SK-N-SH treated with all-trans-retinoic acid at 6 μM for 48 hours (cell line): ENCODE results near the gene RAPGEF4.

ENCODE experiments used
- ISL1 ChIP-seq: fragments of 250-450 bp; sonication (Bioruptor Pico); IDR thresholded peaks from 2 replicates; pipeline ENCODE4 v2.1.2; 2022; ENCODE audit warnings: mild to moderate bottlenecking, moderate library complexity
- TCF4 ChIP-seq: fragments of 250-450 bp; sonication (Bioruptor Pico); IDR thresholded peaks from 2 replicates; pipeline ENCODE4 v1.8.0; 2021; ENCODE audit warnings: mild to moderate bottlenecking, moderate library complexity, borderline replicate concordance
- ZFP3 ChIP-seq: fragments of 250-450 bp; sonication (Bioruptor Pico); IDR thresholded peaks from 2 replicates; pipeline ENCODE4 v1.5.0; 2020; ENCODE audit warnings: mild to moderate bottlenecking, moderate library complexity
- TF ChIP-seq, protein P1 (sequence below): fragments of 250-450 bp; sonication (Bioruptor Pico); IDR thresholded peaks from 2 replicates; pipeline ENCODE4 v1.8.0; 2021; ENCODE audit warnings: low read depth, mild to moderate bottlenecking, moderate library complexity, borderline replicate concordance
- TF ChIP-seq, protein P2 (sequence below): fragments of 250-450 bp; sonication (Bioruptor Pico); IDR thresholded peaks from 2 replicates; pipeline ENCODE4 v1.5.1; 2020; ENCODE audit warnings: low read depth, mild to moderate bottlenecking, moderate library complexity
- TF ChIP-seq, protein P3 (sequence below): fragments of 250-450 bp; sonication (Bioruptor Pico); IDR thresholded peaks from 2 replicates; pipeline ENCODE4 v1.8.0; 2020; ENCODE audit warnings: mild to moderate bottlenecking, moderate library complexity, borderline replicate concordance

DNA sequence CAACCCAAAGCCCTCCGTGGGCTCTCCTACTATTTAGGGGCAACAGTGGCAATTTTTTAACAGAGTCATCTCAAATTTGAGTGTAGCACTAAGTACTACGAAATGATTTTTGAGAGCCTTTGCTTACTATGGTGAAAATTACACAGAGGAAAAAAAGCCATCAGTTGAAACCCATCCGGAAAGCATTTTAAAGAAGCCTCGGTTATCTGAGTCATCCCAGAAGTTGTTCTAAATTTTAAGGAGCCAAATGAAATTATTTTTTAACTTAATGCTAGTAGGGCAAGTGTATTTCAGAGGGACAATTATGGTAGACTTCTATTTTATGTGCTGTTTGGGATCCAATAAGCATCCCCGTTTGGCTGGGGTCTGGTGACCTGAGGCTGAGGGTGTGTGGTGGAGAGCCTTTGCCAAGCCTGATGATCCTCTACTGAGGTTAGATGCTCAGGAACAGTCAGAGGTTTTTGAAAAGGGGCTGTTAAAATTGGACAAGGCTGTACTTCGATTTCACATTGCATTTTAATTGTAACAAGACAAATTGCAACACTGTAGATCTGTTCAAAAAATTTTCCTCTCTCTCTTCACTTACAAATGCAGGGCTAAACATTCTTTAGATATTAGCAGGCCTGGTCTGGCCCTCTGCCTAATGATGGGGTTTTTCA is 47.0 kb downstream of the RAPGEF4 start:
- TF ChIP-seq ISL1 (CRISPR knock-in tag) (no peak), ZFP3 (CRISPR knock-in tag) (no peak), TCF4 (CRISPR knock-in tag) (no peak)
- TF ChIP-seq, protein P1, sequence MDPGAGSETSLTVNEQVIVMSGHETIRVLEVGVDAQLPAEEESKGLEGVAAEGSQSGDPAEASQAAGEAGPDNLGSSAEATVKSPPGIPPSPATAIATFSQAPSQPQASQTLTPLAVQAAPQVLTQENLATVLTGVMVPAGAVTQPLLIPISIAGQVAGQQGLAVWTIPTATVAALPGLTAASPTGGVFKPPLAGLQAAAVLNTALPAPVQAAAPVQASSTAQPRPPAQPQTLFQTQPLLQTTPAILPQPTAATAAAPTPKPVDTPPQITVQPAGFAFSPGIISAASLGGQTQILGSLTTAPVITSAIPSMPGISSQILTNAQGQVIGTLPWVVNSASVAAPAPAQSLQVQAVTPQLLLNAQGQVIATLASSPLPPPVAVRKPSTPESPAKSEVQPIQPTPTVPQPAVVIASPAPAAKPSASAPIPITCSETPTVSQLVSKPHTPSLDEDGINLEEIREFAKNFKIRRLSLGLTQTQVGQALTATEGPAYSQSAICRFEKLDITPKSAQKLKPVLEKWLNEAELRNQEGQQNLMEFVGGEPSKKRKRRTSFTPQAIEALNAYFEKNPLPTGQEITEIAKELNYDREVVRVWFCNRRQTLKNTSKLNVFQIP (CRISPR knock-in tag): no peak
- TF ChIP-seq, protein P2, sequence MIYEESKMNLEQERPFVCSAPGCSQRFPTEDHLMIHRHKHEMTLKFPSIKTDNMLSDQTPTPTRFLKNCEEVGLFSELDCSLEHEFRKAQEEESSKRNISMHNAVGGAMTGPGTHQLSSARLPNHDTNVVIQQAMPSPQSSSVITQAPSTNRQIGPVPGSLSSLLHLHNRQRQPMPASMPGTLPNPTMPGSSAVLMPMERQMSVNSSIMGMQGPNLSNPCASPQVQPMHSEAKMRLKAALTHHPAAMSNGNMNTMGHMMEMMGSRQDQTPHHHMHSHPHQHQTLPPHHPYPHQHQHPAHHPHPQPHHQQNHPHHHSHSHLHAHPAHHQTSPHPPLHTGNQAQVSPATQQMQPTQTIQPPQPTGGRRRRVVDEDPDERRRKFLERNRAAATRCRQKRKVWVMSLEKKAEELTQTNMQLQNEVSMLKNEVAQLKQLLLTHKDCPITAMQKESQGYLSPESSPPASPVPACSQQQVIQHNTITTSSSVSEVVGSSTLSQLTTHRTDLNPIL (CRISPR knock-in tag): no peak
- TF ChIP-seq, protein P3, sequence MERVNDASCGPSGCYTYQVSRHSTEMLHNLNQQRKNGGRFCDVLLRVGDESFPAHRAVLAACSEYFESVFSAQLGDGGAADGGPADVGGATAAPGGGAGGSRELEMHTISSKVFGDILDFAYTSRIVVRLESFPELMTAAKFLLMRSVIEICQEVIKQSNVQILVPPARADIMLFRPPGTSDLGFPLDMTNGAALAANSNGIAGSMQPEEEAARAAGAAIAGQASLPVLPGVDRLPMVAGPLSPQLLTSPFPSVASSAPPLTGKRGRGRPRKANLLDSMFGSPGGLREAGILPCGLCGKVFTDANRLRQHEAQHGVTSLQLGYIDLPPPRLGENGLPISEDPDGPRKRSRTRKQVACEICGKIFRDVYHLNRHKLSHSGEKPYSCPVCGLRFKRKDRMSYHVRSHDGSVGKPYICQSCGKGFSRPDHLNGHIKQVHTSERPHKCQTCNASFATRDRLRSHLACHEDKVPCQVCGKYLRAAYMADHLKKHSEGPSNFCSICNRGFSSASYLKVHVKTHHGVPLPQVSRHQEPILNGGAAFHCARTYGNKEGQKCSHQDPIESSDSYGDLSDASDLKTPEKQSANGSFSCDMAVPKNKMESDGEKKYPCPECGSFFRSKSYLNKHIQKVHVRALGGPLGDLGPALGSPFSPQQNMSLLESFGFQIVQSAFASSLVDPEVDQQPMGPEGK (CRISPR knock-in tag): no peak
